ENCODE measurements around the gene KRTAP24-1.

- TF ChIP-seq YY1 (IDR thresholded peaks at IDR 0.05; ENCODE audit: insufficient read depth, insufficient replicate concordance, low read depth, low read length) (no peak), CHD2 (IDR thresholded peaks at IDR 0.05; ENCODE audit: low read depth, low read length) (no peak), CTCF (CRISPR knock-in tag; IDR thresholded peaks at IDR 0.05) (no peak), ZFP41 (CRISPR knock-in tag; IDR thresholded peaks at IDR 0.05; ENCODE audit: borderline replicate concordance) (no peak), RAD51 (IDR thresholded peaks at IDR 0.05; ENCODE audit: borderline replicate concordance) (no peak), ZNF788 (CRISPR knock-in tag; IDR thresholded peaks at IDR 0.05; ENCODE audit: borderline replicate concordance) (no peak), POLR2A (IDR thresholded peaks at IDR 0.05; ENCODE audit: insufficient read depth in 1 of 2, low read depth in 2 of 2, low read length in 2 of 2) (no peak), KDM3A (CRISPR knock-in tag; IDR thresholded peaks at IDR 0.05; ENCODE audit: low read depth) (no peak), PHF21A (CRISPR knock-in tag; IDR thresholded peaks at IDR 0.05) (no peak)
Measured at GRCh38 chr21:30326390-30326789, 43.6 kb upstream of the KRTAP24-1 start.
